Stimulated activated memory B cell treated with anti-CD40 and anti-IgM and Interleukin-4, amounts not matched to agents 10 μg/mL and 1 μg/mL and 100 μg/mL, for 72 hours (primary cell): ENCODE data around the gene OR10G3.

Source experiments
- ATAC-seq: fragments of 150-1000 bp; cut with Tn5 transposase; 2 replicates; pipeline ENCODE4 v1.10.0; 2021
- H3K27ac Mint-ChIP-seq: one replicate; pipeline ENCODE4 v1.8.0; 2022; ENCODE audit warnings: mild to moderate bottlenecking, mixed read lengths
- H3K27me3 Mint-ChIP-seq: one replicate; pipeline ENCODE4 v1.8.0; 2022; ENCODE audit warnings: mixed read lengths
- H3K36me3 Mint-ChIP-seq: one replicate; pipeline ENCODE4 v1.8.0; 2022; ENCODE audit warnings: mixed read lengths
- H3K4me1 Mint-ChIP-seq: one replicate; pipeline ENCODE4 v1.8.0; 2022; ENCODE audit warnings: mixed read lengths
- H3K4me3 Mint-ChIP-seq: one replicate; pipeline ENCODE4 v1.8.0; 2022; ENCODE audit warnings: mild to moderate bottlenecking, moderate library complexity, mixed read lengths
- H3K9me3 Mint-ChIP-seq: one replicate; pipeline ENCODE4 v1.8.0; 2022; ENCODE audit warnings: mixed read lengths

OR10G3 gene

GRCh38 chr14:21525571-21525961, 54.3 kb downstream of the OR10G3 start:
- Mint-ChIP-seq H3K27ac (peak overlapping the region; percentile 62), H3K4me3 (peak overlapping the region; percentile 68), H3K36me3 (no peaks in the 10 kb centered on the region), H3K9me3 (no peaks in the 10 kb centered on the region), H3K27me3 (no peaks in the 10 kb centered on the region), H3K4me1 (peaks cover 6% of the 10 kb centered on the region)
- ATAC-seq: no peak

GRCh38 chr14:21524575-21525490, 55.0 kb downstream of the OR10G3 start:
- Mint-ChIP-seq H3K27me3 (no peaks in the 10 kb centered on the region), H3K4me1 (peaks cover 6% of the 10 kb centered on the region), H3K9me3 (no peaks in the 10 kb centered on the region), H3K27ac (no peak overlapping the region), H3K36me3 (no peaks in the 10 kb centered on the region), H3K4me3 (peak overlapping the region; percentile 68)
- ATAC-seq: no peak

GRCh38 chr14:21523203-21523602, 56.7 kb downstream of the OR10G3 start:
- peaks cover 4% of the 10 kb centered on the region for H3K27me3 Mint-ChIP-seq
- H3K4me3 Mint-ChIP-seq: no peak overlapping the region
- H3K4me1 Mint-ChIP-seq: peaks cover 6% of the 10 kb centered on the region
- ATAC-seq: no peak
- no peaks in the 10 kb centered on the region for H3K36me3 Mint-ChIP-seq
- H3K9me3 Mint-ChIP-seq: no peaks in the 10 kb centered on the region
- no peak overlapping the region for H3K27ac Mint-ChIP-seq

- Mint-ChIP-seq H3K4me1 (no peaks in the 10 kb centered on the region), H3K9me3 (no peaks in the 10 kb centered on the region), H3K27me3 (peaks cover 6% of the 10 kb centered on the region), H3K4me3 (no peak overlapping the region), H3K27ac (no peak overlapping the region), H3K36me3 (no peaks in the 10 kb centered on the region)
- no peak for ATAC-seq
Measured at GRCh38 chr14:21521501-21521900, 58.4 kb downstream of the OR10G3 start.

GRCh38 chr14:21520767-21521166, 59.1 kb downstream of the OR10G3 start:
- no peak for ATAC-seq
- Mint-ChIP-seq H3K4me1 (no peaks in the 10 kb centered on the region), H3K27ac (no peak overlapping the region), H3K36me3 (no peaks in the 10 kb centered on the region), H3K27me3 (peaks cover 6% of the 10 kb centered on the region), H3K4me3 (no peak overlapping the region), H3K9me3 (no peaks in the 10 kb centered on the region)

- Mint-ChIP-seq H3K4me3 (no peak overlapping the region), H3K36me3 (no peaks in the 10 kb centered on the region), H3K4me1 (no peaks in the 10 kb centered on the region), H3K27ac (no peak overlapping the region), H3K9me3 (no peaks in the 10 kb centered on the region), H3K27me3 (peaks cover 6% of the 10 kb centered on the region)
- no peak for ATAC-seq
Measured at GRCh38 chr14:21518725-21519124, 61.2 kb downstream of the OR10G3 start.
